Dendritic cell treated with granulocyte-macrophage colony-stimulating factor and Interleukin-4, amounts not matched to agents 40 ng/mL and 50 ng/mL, for 4 days (primary cell): Measurements from ENCODE around the gene SV2C.

Experiments used
- H3K27ac Mint-ChIP-seq: one replicate; pipeline ENCODE4 v1.8.0; 2022; ENCODE audit warnings: mild to moderate bottlenecking, mixed read lengths
- H3K27me3 Mint-ChIP-seq: one replicate; pipeline ENCODE4 v1.8.0; 2022; ENCODE audit warnings: mild to moderate bottlenecking, mixed read lengths
- H3K36me3 Mint-ChIP-seq: one replicate; pipeline ENCODE4 v1.8.0; 2022; ENCODE audit warnings: low read depth, mixed read lengths
- H3K4me1 Mint-ChIP-seq: one replicate; pipeline ENCODE4 v1.8.0; 2022; ENCODE audit warnings: low read depth, mixed read lengths
- H3K4me3 Mint-ChIP-seq: one replicate; pipeline ENCODE4 v1.8.0; 2022; ENCODE audit warnings: mild to moderate bottlenecking, moderate library complexity, mixed read lengths
- H3K9me3 Mint-ChIP-seq: one replicate; pipeline ENCODE4 v1.8.0; 2022; ENCODE audit warnings: mixed read lengths
- intact Hi-C: fragments of 100-400 bp; cut with micrococcal nuclease; formaldehyde crosslinking; loops from one replicate; pipeline ENCODE4 v1.15.0; 2022

SV2C gene

DNA sequence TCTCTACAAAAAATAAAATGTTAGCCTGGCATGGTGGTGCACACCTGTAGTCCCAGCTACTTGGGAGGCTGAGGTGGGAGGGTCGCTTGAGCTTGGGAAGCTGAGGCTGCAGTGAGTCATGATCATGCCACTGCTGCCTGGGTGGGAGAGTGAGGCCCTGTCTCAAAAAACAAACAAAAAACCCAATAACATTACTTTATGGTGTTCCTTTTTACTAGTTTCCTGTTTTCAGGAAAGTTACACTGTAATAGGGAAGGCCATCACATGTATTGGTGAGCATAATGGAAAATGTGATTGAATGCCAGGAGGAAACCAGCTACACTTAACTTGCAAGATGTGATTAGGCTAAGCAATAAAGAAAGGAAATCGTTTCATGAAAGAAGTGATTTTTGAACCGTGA, 42.7 kb downstream of the SV2C start:
- intact Hi-C loops: no loop called here
- Mint-ChIP-seq H3K9me3 (no peaks in the 10 kb centered on the region), H3K4me1 (no peaks in the 10 kb centered on the region), H3K27ac (no peak overlapping the region), H3K4me3 (no peak overlapping the region), H3K27me3 (peaks cover 13% of the 10 kb centered on the region), H3K36me3 (no peaks in the 10 kb centered on the region)

DNA sequence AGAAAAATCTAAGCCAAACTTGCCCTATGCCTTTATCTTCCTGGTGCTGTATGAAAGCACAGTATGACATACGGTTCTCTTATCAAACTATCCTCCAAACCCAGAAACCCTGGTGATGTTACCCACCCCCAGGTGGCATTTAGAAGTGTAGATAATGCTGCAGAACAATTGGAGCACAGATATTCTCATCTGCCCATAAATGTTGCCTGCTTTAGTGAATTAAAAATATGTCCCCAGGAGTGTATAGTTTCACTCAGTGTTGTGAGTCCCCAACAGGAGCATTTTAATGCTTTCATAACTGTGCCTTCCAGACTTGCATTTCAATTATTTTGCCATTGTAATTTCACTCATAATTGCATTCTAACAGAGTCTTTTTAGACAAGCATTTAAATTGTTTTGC, 50.8 kb downstream of the SV2C start:
- H3K4me3 Mint-ChIP-seq: no peak overlapping the region
- no peaks in the 10 kb centered on the region for H3K4me1 Mint-ChIP-seq
- no peaks in the 10 kb centered on the region for H3K36me3 Mint-ChIP-seq
- no peak overlapping the region for H3K27ac Mint-ChIP-seq
- intact Hi-C loops: no loop called here
- peaks cover 19% of the 10 kb centered on the region for H3K27me3 Mint-ChIP-seq
- H3K9me3 Mint-ChIP-seq: no peaks in the 10 kb centered on the region

DNA sequence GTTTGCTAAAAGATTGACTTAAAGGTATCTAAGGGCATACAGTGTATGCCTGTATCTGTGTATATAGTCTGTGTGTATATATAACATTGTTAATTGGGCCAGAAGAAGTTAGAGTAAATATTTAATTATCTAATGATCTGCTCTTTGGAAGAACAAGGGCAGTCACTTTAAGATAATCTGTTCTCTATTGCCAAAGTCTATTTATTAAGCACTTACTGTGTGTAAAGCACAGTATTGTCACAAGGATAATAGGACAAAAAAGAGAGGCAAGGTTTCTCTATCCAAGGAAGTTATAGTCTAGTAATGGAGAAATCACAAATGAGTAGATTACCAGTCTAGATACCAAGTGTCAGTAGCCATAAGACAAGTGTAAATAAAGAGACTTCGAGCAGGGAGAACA, 51.5 kb downstream of the SV2C start:
- intact Hi-C loops: no loop called here
- Mint-ChIP-seq H3K27ac (no peak overlapping the region), H3K27me3 (peaks cover 19% of the 10 kb centered on the region), H3K36me3 (no peaks in the 10 kb centered on the region), H3K4me3 (no peak overlapping the region), H3K9me3 (no peaks in the 10 kb centered on the region), H3K4me1 (no peaks in the 10 kb centered on the region)

DNA sequence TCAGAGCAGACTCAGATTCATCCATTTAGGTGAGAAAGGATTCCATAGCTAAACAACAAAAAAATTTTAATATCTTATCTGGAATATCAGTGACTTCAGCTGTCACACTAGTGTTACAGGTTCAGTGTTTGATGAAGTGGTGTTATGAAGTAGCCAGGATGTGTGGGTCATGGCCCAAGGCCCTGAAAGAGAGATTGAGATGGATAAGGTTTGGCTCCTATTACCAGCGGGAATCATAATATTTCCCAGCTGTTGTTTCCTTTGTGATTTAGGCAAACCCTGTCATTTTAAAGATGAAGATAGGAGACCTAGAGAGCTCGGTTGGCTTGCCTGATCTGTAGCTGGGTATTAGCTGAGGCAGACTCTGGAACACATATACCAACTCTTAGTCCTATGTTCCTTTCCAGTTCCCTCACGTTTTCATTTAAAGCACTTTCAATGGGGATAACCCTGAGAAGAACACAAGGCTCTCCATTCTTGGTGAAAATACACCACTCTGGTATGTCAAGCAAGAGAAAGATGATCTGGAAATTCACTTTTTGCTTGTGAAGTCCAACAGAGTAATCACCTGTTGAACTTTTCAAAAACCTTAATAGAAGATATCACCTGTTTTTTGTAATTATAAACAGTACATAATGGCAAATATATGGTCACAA, 54.8 kb downstream of the SV2C start:
- no peak overlapping the region for H3K4me3 Mint-ChIP-seq
- no peak overlapping the region for H3K27ac Mint-ChIP-seq
- H3K27me3 Mint-ChIP-seq: peaks cover 9% of the 10 kb centered on the region
- H3K36me3 Mint-ChIP-seq: no peaks in the 10 kb centered on the region
- intact Hi-C loops: no loop called here
- H3K4me1 Mint-ChIP-seq: no peaks in the 10 kb centered on the region
- H3K9me3 Mint-ChIP-seq: no peaks in the 10 kb centered on the region

DNA sequence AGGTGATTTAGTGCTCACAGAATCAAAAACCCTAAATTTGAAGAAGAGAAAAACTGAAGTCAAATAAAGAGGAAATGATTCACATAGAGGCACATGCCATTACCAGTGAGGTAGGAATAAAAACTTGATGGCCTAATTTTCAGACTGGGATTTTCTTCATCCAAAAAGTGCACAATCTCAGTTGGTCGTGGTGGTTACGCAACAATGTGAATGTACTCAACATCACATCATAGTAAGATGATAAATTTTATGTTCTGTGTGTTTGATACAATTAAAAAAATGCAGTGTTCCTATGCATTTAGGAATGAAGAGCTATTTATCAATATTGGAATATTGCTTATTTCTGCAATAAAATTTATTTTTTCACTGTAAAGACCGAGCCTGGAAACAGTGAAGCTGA, 60.7 kb downstream of the SV2C start:
- intact Hi-C loops: no loop called here
- Mint-ChIP-seq H3K36me3 (no peaks in the 10 kb centered on the region), H3K9me3 (no peaks in the 10 kb centered on the region), H3K4me1 (peaks cover 4% of the 10 kb centered on the region), H3K27me3 (no peaks in the 10 kb centered on the region), H3K4me3 (no peak overlapping the region), H3K27ac (no peak overlapping the region)

DNA sequence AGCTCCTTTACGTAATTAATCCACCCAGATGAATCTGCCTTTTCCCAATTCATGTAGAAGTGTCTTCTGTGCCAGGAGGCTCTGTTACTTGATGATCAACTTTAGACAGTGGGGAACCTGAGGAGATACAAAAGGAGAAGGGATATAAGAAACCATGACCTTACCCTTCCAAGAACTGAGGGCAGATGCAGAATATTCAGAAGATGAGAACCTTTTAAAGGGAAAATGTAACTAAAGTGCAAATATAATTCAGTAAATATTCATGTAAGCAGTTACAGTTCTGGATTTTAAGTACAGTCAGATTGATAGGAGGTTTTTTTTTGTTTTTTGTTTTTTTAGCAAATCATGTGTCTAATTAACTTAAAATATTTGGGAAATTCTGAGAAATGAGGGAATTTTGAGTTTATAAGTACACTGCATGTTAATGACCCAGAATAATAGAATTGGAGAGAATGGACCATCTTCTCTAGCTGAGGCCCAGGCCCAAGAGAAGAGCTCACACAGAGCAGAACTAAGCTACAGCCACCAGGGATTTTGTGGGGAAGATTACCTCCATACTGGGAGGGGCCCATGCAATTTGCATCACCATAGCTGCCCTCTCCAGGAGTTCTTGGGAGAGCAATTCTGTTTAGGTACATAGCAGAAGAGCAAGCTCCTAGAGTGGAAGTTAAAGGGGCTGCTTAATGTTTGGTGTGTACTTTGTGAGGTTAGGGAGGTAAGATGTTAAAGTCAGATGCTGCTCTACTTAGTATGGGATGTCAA, 61.5 kb downstream of the SV2C start:
- Mint-ChIP-seq H3K9me3 (no peaks in the 10 kb centered on the region), H3K36me3 (no peaks in the 10 kb centered on the region), H3K27me3 (no peaks in the 10 kb centered on the region), H3K27ac (no peak overlapping the region), H3K4me3 (no peak overlapping the region), H3K4me1 (peaks cover 4% of the 10 kb centered on the region)
- intact Hi-C loops: no loop called here

DNA sequence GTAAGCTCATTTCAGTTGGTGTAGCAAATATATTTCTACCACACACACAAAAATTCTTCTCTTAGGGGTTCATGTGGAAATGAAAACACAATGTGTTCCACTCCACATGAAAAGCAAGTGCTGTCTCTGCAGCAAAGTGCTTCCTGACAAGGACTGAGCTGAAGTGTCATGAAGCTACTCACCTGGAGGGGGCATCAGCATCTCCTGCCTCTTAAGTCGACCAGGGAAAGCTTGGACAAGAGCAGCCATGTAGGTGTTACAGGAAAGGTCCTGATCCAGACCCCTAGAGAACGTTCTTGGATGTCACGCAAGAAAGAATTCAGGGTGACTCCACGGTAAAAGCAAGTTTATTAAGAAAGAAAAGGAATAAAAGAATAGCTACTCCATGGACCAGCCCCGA, 62.8 kb downstream of the SV2C start:
- H3K36me3 Mint-ChIP-seq: no peaks in the 10 kb centered on the region
- H3K9me3 Mint-ChIP-seq: no peaks in the 10 kb centered on the region
- intact Hi-C loops: no loop called here
- H3K4me1 Mint-ChIP-seq: peaks cover 4% of the 10 kb centered on the region
- H3K4me3 Mint-ChIP-seq: no peak overlapping the region
- H3K27ac Mint-ChIP-seq: no peak overlapping the region
- H3K27me3 Mint-ChIP-seq: no peaks in the 10 kb centered on the region

DNA sequence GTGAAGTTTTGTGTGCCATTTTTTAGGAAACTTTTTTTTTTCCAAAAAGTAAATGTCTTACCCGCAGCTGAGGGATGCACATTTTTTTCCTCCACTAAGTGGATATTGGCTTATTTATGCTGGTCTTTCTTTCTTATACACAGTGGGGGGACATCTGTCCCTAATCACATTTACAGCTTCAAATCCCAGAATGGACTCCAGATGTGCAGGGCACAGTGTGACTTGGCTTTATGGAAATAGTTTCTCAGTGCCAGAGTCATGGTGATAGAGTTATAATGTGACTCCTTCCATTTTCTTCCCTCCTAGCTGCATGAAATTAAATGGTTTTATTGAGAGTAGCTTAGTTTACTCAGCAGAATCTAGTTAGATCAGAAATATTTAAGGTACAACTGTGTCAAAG, 66.5 kb downstream of the SV2C start:
- intact Hi-C loops: no loop called here
- Mint-ChIP-seq H3K4me3 (no peak overlapping the region), H3K4me1 (peaks cover 4% of the 10 kb centered on the region), H3K27ac (no peak overlapping the region), H3K9me3 (no peaks in the 10 kb centered on the region), H3K36me3 (no peaks in the 10 kb centered on the region), H3K27me3 (peaks cover 1% of the 10 kb centered on the region)

DNA sequence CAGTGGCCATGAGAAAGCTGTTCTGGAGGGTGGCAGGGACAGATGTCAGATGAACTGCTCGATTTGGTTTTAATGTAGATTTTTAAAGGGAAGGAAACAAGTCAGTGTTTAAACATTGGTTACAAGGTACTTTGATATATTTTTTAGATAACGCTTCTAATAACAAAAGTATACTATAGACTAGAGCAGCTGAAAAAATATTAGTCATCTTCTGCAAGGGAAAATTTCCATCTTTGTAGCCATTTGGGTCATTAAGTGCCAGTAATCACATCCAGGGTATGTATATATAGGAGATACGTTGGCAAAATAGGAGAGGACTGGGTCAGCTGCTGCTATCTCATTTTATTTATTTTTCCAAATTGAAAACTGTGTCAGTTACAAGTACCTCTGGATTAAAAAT, 69.0 kb downstream of the SV2C start:
- Mint-ChIP-seq H3K27ac (no peak overlapping the region), H3K27me3 (peaks cover 4% of the 10 kb centered on the region), H3K4me1 (peaks cover 4% of the 10 kb centered on the region), H3K9me3 (peaks cover 12% of the 10 kb centered on the region), H3K4me3 (no peak overlapping the region), H3K36me3 (no peaks in the 10 kb centered on the region)
- intact Hi-C loops: no loop called here

DNA sequence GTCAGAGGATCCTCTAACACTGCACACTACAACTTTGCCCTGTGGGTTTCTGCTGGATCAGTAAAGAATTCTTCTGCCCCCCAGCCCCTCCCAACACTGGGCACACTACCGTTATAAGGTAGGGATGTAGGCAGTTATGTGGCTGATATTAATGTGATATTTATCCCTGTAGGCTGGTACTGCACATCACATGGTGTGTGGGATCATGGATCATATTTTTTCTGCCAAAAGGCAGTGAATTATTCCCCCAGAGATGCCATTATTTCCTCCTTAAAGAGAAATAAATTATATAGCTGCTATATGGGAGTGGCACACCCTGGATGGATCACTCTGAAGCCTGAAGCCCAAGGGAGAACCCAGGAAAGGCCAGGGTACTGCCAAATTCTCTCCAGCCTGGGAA, 69.5 kb downstream of the SV2C start:
- Mint-ChIP-seq H3K36me3 (no peaks in the 10 kb centered on the region), H3K4me1 (peaks cover 4% of the 10 kb centered on the region)
- intact Hi-C loops: no loop called here

DNA sequence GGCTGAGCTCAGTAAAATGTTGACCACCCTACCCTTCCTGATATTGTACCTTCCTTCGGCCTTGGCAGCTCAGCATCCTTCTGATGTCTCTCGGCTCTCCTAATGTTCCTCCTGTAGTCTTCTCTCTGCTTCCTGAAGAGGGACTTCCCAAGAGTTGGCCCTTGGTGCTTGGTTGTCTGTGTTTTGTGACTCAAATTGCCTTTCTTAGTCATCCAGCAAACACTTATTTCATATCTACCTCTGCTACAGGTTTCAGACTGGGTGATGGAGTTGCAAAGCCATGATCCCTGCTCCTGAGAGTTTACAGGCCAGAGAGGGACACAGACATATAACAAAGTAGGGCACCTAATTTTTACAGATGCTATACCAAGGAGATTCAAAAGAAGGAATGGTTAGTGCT, 70.1 kb downstream of the SV2C start:
- H3K36me3 Mint-ChIP-seq: no peaks in the 10 kb centered on the region
- H3K27ac Mint-ChIP-seq: no peak overlapping the region
- intact Hi-C loops: no loop called here
- H3K4me1 Mint-ChIP-seq: peaks cover 2% of the 10 kb centered on the region
- peaks cover 4% of the 10 kb centered on the region for H3K27me3 Mint-ChIP-seq
- H3K9me3 Mint-ChIP-seq: peaks cover 12% of the 10 kb centered on the region
- no peak overlapping the region for H3K4me3 Mint-ChIP-seq

More for the DNA sequence above, 69.5 kb downstream of the SV2C start:
- peaks cover 4% of the 10 kb centered on the region for H3K27me3 Mint-ChIP-seq
- no peak overlapping the region for H3K27ac Mint-ChIP-seq
- H3K9me3 Mint-ChIP-seq: peaks cover 12% of the 10 kb centered on the region
- no peak overlapping the region for H3K4me3 Mint-ChIP-seq

DNA sequence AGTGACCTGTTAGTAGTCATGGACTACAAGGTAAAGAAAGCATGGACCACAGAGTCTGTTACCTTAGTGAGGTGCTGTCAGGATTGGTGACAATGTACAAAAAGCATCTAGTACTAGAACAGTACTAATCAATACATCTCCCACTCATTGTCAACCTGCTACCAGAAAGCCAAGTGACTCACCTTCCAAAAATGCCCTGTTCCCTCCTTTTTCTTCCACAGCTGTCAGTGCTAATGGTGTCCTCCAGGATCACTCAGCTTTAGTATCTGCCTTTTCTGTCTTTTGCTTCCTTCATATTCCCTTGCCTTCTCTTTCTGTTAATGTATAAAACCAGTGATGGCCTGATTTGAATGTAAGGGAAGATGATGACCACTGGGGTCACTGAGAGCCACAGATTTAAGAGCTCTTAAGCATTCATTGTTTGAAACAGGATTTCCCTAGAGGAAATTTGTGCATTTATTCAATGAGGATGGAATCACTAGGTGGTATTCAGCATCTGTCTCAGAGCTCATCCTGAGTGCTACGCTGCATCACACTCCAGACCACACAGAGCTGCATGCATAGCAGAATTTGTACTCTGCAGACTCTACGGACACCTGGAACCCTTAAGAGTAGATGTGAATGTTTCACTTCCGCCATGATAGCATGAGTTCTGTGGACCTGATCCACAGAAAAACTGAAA, 71.0 kb downstream of the SV2C start:
- Mint-ChIP-seq H3K27ac (no peak overlapping the region), H3K4me3 (no peak overlapping the region), H3K36me3 (no peaks in the 10 kb centered on the region), H3K4me1 (no peaks in the 10 kb centered on the region), H3K27me3 (peaks cover 4% of the 10 kb centered on the region), H3K9me3 (peaks cover 12% of the 10 kb centered on the region)
- intact Hi-C loops: no loop called here

DNA sequence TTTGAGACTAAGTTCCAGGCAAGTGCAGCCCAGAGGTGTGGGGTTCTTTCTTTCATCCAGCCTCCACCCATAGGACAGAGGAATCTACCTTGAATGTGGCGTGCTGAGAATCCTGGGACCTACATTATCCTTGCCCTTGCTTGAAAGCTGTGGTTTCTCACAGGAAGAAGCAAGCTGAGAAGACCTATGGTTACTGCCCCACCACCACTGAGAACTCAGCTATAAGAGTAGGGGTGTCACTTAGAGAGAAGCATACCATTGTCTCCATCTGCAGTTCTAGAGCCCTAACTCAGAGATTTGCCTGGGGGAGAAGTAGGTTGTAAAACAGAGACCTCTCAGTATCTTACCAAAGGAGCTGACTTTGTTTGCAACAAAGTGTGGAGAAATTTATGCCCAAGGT, 72.4 kb downstream of the SV2C start:
- H3K4me3 Mint-ChIP-seq: no peak overlapping the region
- H3K27me3 Mint-ChIP-seq: peaks cover 4% of the 10 kb centered on the region
- H3K4me1 Mint-ChIP-seq: no peaks in the 10 kb centered on the region
- no peak overlapping the region for H3K27ac Mint-ChIP-seq
- H3K36me3 Mint-ChIP-seq: no peaks in the 10 kb centered on the region
- peaks cover 12% of the 10 kb centered on the region for H3K9me3 Mint-ChIP-seq
- intact Hi-C loops: no loop called here

DNA sequence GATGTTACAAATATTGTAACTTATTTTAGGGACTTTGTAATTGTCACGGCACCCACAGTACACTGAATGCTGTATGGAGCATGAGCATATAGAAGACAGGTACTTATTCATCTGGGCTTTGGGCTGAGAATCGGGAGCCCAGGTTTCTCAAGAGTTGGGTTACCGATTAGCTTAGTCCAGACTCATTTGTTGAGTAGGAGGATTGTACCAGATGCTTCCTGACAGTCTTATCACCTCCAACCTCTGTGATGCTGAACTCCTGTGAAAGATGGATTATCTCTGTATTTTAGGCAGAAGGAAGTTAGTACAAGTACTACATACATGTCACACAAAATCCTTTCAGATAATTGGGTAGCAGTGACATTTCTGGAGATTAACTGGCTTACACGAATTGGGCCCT, 79.2 kb downstream of the SV2C start:
- H3K27ac Mint-ChIP-seq: no peak overlapping the region
- intact Hi-C loops: no loop called here
- no peaks in the 10 kb centered on the region for H3K4me1 Mint-ChIP-seq
- peaks cover 16% of the 10 kb centered on the region for H3K9me3 Mint-ChIP-seq
- no peaks in the 10 kb centered on the region for H3K27me3 Mint-ChIP-seq
- no peak overlapping the region for H3K4me3 Mint-ChIP-seq
- no peaks in the 10 kb centered on the region for H3K36me3 Mint-ChIP-seq
